Measurements from ENCODE around the gene STRIP2. TPM values are rescaled to one million over a fixed set of nuclear protein-coding genes. Genes with fewer than 3 reads are reported as not detected.
"Not testable (repeated sequence)": the region's sequence is repeated elsewhere in the genome, so short reads cannot be mapped to it uniquely, and the experiment has no call there.

Gene STRIP2
- total RNA-seq, 1 donor from 2014 or later: 0.19 TPM

DNA sequence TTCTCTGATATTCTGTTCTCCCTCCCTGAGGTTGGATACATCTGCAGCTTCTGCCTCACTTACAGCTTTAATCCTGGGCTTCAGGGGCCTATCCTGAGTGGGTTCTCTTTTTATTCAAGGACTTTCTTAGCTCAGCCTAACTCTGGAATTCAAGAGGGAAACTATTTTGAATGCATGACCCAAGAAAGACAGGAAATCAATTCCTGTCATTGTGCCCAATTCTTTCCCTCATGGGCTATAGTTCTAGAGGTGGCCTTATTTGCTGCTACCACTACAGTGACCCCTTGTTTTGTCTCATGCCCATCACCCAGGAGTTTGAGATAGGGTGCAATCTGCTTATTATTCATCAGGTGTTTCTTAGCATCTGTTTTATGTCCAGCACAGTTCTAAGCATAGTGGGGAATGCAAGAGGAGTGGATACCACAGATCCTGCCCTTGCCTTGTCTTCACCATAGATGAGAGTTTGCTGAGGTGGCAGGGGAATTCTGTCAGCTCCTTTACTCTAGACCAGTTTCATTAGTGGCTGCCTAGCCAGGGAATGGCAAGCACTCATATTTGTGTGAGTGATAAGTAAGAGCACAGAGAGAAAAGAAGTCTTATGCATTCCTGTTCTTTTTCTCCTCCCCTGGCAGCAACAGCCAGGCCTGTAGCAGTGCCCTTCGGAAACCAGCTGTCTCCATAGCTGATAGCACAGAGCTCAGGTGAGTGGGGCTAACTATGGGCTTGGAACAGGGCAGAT is 19.4 kb downstream of the STRIP2 start:
- DNase-seq (ENCODE audit: low spot score): no peak

DNA sequence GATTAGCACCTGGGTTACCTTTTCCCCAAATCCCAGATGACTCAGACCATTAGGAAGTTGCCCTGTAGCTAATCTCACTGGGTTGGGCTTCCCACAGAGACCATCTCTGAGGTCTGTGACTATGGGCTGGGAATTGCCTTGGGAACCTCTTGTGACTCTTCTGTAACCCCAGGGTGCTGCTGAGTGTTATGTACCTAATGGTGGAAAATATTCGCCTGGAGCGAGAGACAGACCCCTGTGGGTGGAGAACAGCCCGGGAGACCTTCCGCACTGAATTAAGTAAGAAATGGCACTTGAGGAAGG is 20.0 kb downstream of the STRIP2 start:
- no peak for DNase-seq (ENCODE audit: low spot score)

DNA sequence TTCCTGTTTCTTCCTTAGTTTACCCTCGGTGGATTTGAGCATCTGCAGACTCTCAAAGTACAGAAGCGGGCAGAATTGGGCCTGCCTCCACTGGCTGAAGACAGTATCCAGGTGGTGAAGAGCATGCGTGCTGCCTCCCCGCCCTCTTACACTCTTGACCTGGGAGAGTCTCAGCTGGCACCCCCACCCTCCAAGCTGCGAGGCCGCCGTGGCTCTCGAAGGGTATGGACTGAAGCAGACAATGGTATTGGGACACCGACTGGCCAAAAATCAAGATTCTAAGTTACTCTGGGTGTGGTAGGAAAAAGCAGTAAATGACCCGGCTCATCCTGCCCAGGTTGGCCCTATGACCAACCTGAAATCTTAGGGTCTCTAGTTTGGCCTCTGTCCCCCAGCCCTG is 22.2 kb downstream of the STRIP2 start:
- no peak for DNase-seq (ENCODE audit: low spot score)

DNA sequence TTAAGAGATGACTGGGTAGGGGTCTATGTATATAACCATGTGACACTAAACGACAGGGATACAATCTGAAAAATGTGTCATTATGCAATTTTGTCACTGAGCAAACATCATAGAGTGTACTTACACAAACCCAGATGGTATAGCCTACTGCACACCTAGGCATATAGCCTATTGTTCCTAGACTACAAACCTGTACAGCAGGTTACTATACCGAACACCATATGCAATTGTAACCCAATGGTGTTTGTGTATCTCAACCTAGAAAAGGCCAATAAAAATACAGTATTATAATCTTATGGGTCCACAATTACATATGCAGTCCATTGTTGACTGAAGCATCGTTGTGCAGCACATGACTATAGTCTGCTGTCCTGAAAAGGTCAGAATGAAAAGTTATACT is 22.9 kb downstream of the STRIP2 start:
- DNase-seq (ENCODE audit: low spot score): no peak

DNA sequence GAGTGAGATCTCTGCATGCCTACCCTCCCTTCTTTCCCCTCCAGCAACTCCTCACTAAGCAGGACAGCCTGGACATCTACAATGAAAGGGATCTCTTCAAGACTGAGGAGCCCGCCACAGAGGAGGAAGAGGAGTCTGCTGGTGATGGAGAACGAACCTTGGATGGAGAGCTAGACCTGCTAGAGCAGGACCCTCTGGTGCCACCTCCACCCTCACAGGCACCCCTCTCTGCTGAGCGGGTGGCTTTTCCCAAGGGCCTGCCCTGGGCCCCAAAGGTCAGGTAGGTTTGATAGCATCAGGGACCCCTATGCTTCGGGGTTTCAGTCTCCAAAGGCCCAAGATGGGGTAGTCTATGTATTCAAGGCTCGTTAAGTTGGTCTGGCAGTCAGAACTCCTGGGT is 23.9 kb downstream of the STRIP2 start:
- DNase-seq (ENCODE audit: low spot score): no peak

DNA sequence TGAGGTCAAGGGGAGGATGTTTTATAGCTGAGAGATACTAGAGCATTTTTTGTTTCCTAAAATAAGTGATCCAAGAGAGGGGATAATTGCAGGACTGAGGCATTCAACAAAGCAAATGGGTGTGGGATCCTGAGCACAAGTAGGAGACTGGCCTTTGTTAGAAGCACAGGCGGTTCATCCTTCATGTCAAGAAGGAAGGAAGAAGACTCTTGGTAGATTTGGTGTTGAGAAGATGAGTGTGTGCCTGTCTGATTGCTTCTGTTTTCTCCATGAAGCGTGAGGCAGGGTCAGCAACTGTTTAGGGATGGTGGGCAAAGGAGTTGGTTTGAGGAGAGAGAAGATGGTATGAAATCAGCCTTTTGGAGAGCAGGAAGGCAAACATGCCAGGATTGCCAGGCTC is 27.6 kb downstream of the STRIP2 start:
- no peak for DNase-seq (ENCODE audit: low spot score)

DNA sequence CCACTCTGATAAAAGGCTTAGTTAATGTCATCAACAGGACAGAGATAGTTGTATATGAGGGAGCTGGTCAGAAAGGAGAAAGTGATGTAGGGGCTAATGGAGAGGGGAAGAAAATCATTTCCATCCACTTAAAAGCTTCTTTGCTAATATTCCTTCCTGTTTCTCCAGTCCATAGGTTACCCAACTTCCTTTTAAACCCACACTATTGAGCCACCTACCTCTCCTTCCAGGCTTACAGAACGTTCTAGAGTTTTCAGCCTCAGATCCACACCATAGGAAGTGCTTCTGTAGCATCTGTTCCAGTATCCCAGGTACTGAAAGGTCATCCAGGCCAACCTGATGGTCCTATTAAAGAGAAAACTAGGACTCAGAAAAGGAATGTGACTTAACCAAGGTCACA is 28.2 kb downstream of the STRIP2 start:
- no peak for DNase-seq (ENCODE audit: low spot score)

DNA sequence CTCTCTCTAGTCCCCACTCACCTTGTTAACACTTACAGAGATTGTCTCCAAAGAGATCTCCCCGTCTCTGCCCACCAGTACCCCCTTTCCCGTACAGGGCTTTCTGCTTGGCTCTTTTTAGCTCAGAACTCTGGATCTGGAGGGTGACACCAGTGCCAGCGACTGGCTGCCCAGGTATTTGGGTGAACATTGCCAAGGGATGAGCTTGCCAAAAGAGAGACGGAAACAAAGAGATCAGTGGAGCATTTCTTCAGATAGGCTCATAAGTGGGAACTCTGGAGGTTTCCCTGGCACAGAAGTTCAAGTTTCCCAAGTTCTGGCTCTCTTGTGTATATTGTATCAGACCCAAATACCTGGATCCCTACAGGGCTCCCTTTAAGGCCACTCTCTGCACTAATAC is 30.0 kb downstream of the STRIP2 start:
- no peak for DNase-seq (ENCODE audit: low spot score)

DNA sequence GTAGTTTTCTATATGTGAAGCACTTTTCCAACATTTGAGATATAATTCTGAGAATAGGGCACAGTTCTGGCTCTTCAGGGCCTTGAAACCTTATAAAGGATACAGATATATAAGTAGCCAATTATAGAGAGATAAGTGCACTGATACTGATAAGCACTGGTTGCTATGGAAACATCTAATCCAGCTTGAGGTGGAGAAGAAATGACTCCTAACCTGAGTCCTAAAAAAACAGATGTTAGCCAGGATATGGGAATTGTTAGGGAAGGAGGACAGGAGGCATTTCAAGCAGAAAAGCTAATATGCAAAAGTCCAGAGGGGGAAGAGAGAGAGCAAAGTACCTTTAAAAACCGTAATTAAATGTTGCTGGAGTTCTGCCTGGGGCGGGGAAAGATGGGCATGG is 30.8 kb downstream of the STRIP2 start:
- DNase-seq (ENCODE audit: low spot score): no peak

DNA sequence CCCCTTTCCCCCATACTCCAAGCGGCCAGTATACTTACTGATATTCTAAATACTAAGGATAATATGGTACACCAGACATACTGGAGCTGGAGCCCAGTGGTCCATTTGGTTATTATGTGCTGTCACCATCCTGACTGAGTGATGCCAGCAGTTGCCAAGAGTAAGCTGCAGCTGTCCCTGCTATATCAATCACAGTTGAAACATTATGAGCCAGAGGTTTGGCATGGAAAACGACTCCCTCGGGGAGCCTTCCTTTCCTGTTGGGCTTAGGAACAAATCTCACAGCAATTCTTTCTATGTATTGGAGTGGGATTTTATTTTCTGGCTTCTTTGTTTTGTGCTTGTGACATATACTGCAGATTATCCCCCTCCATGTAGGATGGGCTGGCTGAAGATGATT is 32.6 kb downstream of the STRIP2 start:
- no peak for DNase-seq (ENCODE audit: low spot score)

DNA sequence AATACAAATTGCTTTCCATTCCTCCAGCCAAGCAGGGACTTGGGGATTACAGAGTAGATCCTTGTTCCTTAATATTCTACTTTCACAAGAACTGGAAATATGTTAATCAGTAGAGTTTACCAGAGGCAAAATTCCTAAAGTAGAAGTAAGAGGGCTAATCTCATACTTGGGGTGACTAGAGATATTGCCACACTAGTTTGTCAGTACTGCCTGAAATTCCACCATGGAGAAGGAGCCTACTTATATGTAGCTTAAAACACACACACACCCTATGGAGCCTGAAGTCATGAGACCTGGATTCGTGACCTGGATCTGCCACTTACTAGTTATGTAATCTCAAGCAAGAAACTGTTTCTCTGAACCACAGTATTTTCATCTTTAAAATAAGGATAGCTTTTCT is 33.9 kb downstream of the STRIP2 start:
- DNase-seq (ENCODE audit: low spot score): no peak

DNA sequence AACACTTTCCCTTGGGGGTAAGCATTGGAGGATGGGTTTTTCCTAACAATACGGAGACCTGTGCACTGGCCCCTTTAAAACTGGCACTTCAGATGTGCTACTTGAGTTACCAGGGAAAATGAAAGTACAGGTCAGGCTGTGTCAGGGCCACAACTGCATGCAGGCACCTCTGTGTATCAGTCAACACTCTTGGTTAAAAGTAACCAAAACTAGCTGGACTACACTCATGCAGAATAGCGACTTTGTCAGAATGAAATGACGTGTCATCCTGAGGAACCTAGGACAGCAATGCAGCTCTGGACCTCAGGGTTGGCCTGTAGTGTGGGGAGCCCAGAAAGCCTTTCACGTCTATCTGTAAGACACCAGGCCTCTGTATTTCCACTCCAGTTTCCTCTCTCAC is 34.3 kb downstream of the STRIP2 start:
- DNase-seq (ENCODE audit: low spot score): no peak

DNA sequence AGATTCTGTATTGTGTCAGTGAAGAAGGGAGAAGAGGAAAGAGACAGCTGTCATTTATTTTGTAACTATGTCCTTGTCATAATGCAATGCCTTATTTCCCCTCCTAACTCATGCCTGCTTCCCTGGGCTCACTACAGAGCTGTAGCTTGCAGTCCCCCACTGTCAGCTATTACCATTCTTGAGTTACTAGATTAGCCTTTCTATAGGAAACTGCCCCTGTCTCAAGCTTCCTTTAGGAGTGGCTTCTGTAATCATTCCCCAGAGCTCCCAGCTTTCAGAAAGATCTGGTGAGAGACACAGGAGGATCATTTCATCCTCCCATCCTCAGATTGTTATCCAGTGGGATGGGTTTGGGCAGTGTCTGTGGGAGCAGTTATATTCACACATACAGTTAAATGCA is 35.7 kb downstream of the STRIP2 start:
- no peak for DNase-seq (ENCODE audit: low spot score)

DNA sequence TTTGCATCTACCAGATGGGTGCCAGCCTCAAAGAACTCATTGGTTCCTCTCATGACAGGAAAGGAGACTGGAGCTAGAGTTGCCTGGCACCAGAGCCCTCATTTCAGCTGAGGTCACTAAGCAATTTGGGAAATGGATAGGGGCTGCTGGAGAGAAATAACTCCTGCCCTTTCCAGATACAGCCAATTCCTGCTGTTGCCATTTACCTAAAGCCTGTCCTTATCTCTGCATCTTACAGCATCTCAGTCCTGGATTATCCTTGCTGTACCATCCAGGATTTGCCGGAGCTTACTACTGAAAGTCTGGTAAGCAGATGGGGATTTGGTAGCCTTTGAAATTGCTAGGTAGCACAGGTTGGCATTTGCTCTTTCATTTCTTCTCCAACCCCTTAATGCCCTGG is 36.2 kb downstream of the STRIP2 start:
- no peak for DNase-seq (ENCODE audit: low spot score)

DNA sequence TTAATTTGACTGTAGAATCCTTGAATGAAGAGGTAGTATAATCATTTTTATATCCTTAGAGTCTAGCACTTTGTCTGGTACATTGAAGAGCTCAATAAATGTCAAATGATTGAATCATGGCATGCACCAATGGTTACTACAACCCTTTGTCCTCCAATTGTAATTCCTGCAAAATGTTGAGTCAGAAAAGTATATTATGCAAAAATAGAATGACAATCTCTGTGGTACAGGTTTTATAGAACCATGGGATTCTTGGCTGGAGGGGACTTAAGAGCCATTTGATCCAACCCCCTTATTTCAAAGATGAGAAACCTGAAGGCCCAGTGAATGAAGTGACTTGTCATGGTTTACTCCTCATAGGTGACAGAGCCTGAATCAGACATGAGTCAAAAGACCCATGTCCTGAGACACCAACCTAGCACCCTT is 37.2 kb downstream of the STRIP2 start:
- no peak for DNase-seq (ENCODE audit: low spot score)

DNA sequence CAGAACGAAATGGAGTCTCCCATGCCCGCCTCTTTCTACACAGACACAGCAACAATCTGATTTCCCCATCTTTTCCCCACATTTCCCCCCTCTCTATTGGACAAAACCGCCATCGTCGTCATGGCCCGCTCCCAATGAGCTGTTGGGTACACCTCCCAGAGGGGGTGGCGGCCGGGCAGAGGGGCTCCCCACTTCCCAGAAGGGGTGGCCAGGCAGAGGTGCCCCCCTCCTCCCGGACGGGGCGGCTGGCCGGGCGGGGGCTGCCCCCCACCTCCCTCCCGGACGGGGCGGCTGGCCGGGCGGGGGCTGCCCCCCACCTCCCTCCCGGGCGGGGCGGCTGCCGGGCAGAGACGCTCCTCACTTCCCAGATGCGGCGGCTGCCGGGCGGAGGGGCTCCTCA is 41.7 kb downstream of the STRIP2 start:
- not testable (repeated sequence) for DNase-seq (ENCODE audit: low spot score)

DNA sequence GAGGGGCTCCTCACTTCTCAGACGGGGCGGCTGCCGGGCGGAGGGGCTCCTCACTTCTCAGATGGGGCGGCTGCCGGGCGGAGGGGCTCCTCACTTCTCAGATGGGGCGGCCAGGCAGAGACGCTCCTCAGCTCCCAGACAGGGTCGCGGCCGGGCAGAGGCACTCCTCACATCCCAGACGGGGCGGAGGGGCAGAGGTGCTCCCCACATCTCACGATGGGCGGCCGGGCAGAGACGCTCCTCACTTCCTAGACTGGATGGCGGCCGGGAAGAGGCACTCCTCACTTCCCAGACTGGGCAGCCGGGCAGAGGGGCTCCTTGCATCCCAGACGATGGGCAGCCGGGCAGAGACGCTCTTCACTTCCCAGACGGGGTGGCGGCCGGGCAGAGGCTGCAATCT is 42.2 kb downstream of the STRIP2 start:
- not testable (repeated sequence) for DNase-seq (ENCODE audit: low spot score)

DNA sequence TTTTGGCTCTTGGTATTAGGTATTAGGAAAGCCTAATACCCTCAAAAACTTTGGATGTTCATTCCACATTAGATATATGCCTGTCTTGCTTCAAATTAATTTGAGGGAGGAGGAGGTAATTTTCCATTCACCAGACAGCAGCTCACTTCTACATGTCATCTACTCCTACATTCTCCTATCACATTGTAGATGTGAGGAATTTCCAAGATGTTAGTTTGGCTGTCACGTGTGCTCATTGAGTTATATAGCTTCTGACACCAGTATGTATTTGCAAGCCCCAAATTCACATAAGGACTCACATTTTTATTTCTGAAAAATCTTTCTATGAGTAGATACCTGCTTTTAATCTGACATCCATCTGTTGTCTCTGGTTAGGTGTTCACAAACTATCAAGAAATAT is 45.6 kb downstream of the STRIP2 start:
- DNase-seq (ENCODE audit: low spot score): no peak

DNA sequence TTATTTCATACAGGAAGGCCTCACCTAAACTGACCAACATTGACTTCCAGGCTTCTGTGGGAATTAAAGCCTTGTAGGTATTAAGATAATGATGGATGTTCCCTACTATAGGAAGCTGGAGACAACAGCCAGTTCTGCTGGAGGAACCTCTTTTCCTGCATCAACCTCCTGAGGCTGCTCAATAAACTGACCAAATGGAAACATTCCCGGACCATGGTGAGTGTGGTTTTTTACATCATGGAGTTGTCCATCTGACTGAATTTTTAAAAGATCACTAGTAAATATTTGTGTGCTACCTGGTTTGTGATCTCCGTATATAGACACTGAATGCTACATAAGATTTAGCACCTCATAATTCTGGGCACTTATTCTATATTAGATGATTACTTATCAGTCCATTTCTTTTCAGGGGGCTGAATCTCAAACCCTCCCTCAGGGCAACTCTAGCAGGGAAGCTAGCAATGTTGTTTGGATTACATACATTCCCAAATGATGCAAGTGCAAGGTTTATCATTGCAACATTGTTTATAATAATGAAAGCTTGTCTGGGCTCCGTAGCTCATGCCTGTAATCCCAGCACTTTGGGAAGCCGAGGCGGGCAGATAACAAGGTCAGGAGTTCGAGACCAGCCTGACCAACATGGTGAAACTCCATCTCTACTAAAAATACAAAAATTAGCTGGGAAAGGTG is 46.6 kb downstream of the STRIP2 start:
- DNase-seq (ENCODE audit: low spot score): no peak

DNA sequence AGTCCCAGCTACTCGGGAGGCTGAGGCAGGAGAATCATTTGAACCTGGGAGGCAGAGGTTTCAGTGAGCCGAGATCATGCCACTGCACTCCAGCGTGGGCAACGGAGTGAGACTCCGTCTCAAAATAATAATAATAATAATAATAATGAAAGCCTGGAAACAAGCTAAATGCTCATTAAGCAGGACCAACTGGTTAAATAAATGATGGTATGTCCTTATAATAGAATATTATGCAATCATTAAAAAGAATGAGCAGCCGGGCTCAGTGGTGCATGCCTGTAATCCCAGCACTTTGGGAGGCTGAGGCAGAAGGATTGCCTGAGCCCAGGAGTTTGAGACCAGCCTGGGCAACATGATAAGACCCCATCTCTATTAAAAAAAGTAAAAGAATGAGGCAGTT is 47.1 kb downstream of the STRIP2 start:
- DNase-seq (ENCODE audit: low spot score): not testable (repeated sequence)

DNA sequence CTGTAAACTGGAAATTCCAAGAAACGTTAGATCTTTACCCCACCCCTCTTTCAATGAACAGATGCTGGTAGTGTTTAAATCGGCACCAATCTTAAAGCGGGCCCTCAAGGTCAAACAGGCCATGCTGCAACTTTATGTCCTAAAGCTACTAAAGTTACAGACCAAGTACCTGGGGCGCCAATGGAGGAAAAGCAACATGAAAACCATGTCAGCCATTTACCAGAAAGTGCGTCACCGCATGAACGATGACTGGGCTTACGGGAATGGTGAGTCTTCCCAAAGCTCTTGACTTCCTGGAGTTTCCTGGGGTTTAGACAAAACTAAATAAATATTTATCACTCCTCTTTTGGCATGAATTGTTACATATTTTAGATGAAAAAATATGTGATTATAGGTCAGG is 48.5 kb downstream of the STRIP2 start:
- DNase-seq (ENCODE audit: low spot score): no peak

DNA sequence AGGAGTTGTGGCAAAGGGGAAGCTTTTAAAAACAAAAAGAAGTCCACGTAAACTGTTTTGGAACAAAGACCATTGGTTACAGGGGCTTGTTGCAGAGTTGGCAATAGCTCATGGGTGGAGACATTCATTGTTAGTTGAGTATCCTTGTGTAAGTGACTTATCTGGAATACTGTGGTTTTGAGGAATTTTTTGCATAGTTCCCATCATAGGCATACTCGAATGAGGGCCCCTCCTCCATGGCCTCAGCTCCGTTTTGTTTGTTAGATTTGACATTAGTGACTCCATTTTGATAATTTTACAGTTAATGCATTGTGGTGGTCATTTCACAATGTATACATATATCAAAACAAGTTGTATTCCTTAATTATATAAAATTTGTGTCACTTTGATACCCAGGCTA is 55.3 kb downstream of the STRIP2 start:
- DNase-seq (ENCODE audit: low spot score): no peak

DNA sequence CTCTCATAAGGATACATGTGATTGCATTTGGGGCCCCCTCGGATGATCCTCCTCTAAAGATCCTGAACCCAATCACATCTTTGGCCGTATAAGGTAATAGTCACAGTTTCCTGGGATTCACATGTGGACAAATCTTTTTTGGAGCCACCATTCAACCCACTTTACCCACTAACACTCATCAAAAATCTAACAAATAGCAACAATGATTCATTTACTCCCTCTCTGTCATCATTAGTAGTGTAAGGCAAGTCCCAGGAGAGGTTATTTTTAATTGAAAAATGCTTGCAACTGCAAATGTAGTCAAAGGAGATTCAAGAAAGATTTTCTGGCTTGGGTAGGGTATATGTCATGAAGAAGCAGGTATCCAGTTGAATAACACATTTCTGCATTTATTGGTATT is 58.2 kb downstream of the STRIP2 start:
- DNase-seq (ENCODE audit: low spot score): no peak
